CD14-positive monocyte (primary cell): Measurements from ENCODE around the gene AGBL1. TPM values are rescaled to one million over a fixed set of nuclear protein-coding genes. Genes with fewer than 3 reads are reported as not detected.

Experiments used
- DNase-seq, 3 donors: peaks; one replicate each; pipeline ENCODE4 v3.0.0-alpha.2; 2011 to 2022
- H2AFZ ChIP-seq: 2 replicates; pipeline ENCODE4 v1.6.0; 2012; ENCODE audit warnings: mild to moderate bottlenecking, low read depth, low read length, inconsistent platforms; ENCODE audit not compliant: insufficient read depth, poor library complexity, severe bottlenecking
- H3K27ac ChIP-seq, 2 donors: 1 replicate in 1 of 2; 2 replicates in 1 of 2; pipeline ENCODE4 v1.5.1; 2012 to 2013; ENCODE audit warnings: low read length in 2 of 2, control low read depth in 1 of 2, inconsistent platforms in 1 of 2, low read depth in 1 of 2, mild to moderate bottlenecking in 1 of 2
- H3K27me3 ChIP-seq, 2 donors: one replicate each; pipeline versions ENCODE4 v1.6.0 to v1.6.1; 2011 to 2013; ENCODE audit warnings: low read length in 2 of 2; ENCODE audit not compliant: control insufficient read depth in 2 of 2, insufficient read depth in 2 of 2
- H3K36me3 ChIP-seq, 2 donors: replicated peaks in 1 of 2; 1 replicate in 1 of 2; 2 replicates in 1 of 2; pipeline versions ENCODE4 v1.5.1 to v1.6.1; 2012 to 2013; ENCODE audit warnings: low read length in 2 of 2, control low read depth in 1 of 2, inconsistent platforms in 1 of 2, mild to moderate bottlenecking in 1 of 2; ENCODE audit not compliant: insufficient read depth in 2 of 2, control insufficient read depth in 1 of 2
- H3K4me1 ChIP-seq, 2 donors: 1 replicate in 1 of 2; 2 replicates in 1 of 2; pipeline versions ENCODE4 v1.5.1 to v1.6.1; 2012 to 2013; ENCODE audit warnings: low read length in 2 of 2, control low read depth in 1 of 2, inconsistent platforms in 1 of 2, mild to moderate bottlenecking in 1 of 2, moderate library complexity in 1 of 2; ENCODE audit not compliant: insufficient read depth in 2 of 2, control insufficient read depth in 1 of 2
- H3K4me2 ChIP-seq: replicated peaks from 2 replicates; pipeline ENCODE3; 2012; ENCODE audit warnings: low read length, moderate library complexity, mild to moderate bottlenecking; ENCODE audit not compliant: poor library complexity, severe bottlenecking; ENCODE audit errors: extremely low read depth
- H3K4me3 ChIP-seq, 3 experiments: fragments of 200-600 bp in 1 of 3; sonication (generic) in 1 of 3; replicated peaks in 1 of 3; 1 replicate in 2 of 3; 2 replicates in 1 of 3; pipeline ENCODE4 v1.5.1; 2011 to 2013; ENCODE audit warnings: low read length in 3 of 3, mild to moderate bottlenecking in 3 of 3, control low read depth in 2 of 3, low read depth in 2 of 3, inconsistent platforms in 1 of 3, moderate library complexity in 1 of 3
- H3K79me2 ChIP-seq: 2 replicates; pipeline ENCODE4 v1.6.0; 2012; ENCODE audit warnings: mild to moderate bottlenecking, control low read depth, inconsistent platforms, low read length, moderate library complexity; ENCODE audit not compliant: insufficient read depth
- H3K9ac ChIP-seq: 2 replicates; pipeline ENCODE4 v1.6.0; 2017; ENCODE audit warnings: low read length, mild to moderate bottlenecking; ENCODE audit not compliant: insufficient read depth, poor library complexity, severe bottlenecking
- H3K9me3 ChIP-seq, 2 donors: replicated peaks in 1 of 2; 1 replicate in 1 of 2; 2 replicates in 1 of 2; pipeline versions ENCODE4 v1.5.1 to v1.6.1; 2012 to 2013; ENCODE audit warnings: low read length in 2 of 2, control low read depth in 1 of 2; ENCODE audit not compliant: control insufficient read depth in 1 of 2, insufficient read depth in 1 of 2
- H4K20me1 ChIP-seq: 2 replicates; pipeline ENCODE4 v1.6.0; 2012; ENCODE audit warnings: mild to moderate bottlenecking, low read length, control low read depth, moderate library complexity; ENCODE audit not compliant: insufficient read depth
- H3K27ac Mint-ChIP-seq, 7 donors: one replicate each; pipeline ENCODE4 v1.8.0; 2020; ENCODE audit warnings: mild to moderate bottlenecking in 7 of 7, mixed read lengths in 7 of 7, moderate library complexity in 6 of 7, inconsistent platforms in 2 of 7
- H3K27me3 Mint-ChIP-seq, 3 donors: one replicate each; pipeline ENCODE4 v1.8.0; 2021 to 2022; ENCODE audit warnings: low read depth in 3 of 3, mild to moderate bottlenecking in 3 of 3, mixed read lengths in 3 of 3, moderate library complexity in 3 of 3, inconsistent platforms in 1 of 3
- H3K36me3 Mint-ChIP-seq, 2 donors: one replicate each; pipeline ENCODE4 v1.8.0; 2020; ENCODE audit warnings: mixed read lengths in 2 of 2, inconsistent platforms in 1 of 2, mild to moderate bottlenecking in 1 of 2
- H3K4me1 Mint-ChIP-seq: one replicate; pipeline ENCODE4 v1.8.0; 2020; ENCODE audit warnings: mild to moderate bottlenecking, mixed read lengths
- H3K4me3 Mint-ChIP-seq, 2 donors: one replicate each; pipeline ENCODE4 v1.8.0; 2020; ENCODE audit warnings: mild to moderate bottlenecking in 2 of 2, mixed read lengths in 2 of 2, moderate library complexity in 1 of 2
- H3K9me3 Mint-ChIP-seq, 7 donors: one replicate each; pipeline ENCODE4 v1.8.0; 2020 to 2022; ENCODE audit warnings: mixed read lengths in 7 of 7, mild to moderate bottlenecking in 6 of 7, moderate library complexity in 6 of 7, inconsistent platforms in 2 of 7
- WGBS: methylation state at CpG from one replicate; pipeline ENCODE4 v1.1.5; 2013; ENCODE audit warnings: missing lambda C conversion rate; ENCODE audit not compliant: insufficient coverage; 5-methylcytosine and 5-hydroxymethylcytosine counted together
- intact Hi-C, 2 donors: fragments of 100-400 bp; cut with micrococcal nuclease; formaldehyde crosslinking; loops; one replicate each; pipeline versions ENCODE4 v1.15.0 to v1.15.1; 2023
- polyA plus RNA-seq, 3 donors: library from polyadenylated mRNA; depleted of rRNA in 1 of 3; unstranded in 2 of 3; stranded (reverse) in 1 of 3; fragments of 300-500 nt in 2 of 3; fragments of >200 nt in 1 of 3; fragmentation: Illumina TruSeq in 2 of 3; gene quantifications; 1 replicate in 2 of 3; 2 replicates in 1 of 3; pipeline ENCODE4 v1.2.3, GENCODE V29; 2012 to 2021
- TF ChIP-seq, protein P1 (sequence below): fragments of 200-600 bp; IDR thresholded peaks from one replicate; pipeline ENCODE4 v1.8.0; 2022; ENCODE audit warnings: antibody characterized with exemption, mild to moderate bottlenecking

Gene AGBL1
- polyA plus RNA-seq, 3 donors, result not detected

DNA sequence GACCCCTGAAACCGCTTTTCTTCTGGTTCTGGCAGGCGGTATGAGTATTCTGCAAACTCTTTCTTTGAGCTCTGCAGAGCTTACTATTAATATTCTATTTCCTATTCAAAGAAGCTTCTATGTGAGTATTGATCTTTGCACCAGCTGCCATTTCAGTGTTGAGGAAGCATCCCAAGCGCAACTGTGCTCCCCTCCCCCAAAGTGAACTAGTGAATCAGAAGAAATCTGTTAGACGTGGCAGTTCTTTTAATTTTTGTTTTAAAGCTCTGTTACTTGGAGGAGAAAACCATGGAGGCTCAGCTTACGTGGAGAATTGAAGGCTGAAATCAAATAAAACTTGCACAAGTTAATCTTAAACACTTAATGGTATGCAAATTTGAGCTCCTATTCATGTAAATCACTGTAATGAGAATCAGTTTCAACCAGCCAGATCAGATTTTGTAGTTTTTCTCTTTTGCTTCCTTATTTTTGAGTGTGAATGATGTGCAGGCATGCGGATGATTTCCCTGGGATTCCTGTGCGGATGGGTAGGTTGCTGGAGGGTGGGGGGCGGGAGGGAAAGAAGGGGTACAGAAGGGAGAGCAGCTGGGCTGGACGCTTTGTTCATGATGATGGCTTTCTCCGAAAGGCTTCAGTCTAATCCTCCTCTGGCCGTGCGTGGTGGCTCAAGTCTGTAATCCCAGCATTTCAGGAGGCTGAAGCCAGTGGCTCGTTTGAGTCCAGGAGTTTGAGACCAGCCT, 16.1 kb upstream of the AGBL1 start:
- H3K4me2 ChIP-seq, result no peak overlapping the region
- H4K20me1 ChIP-seq, result no peaks in the 10 kb centered on the region
- H3K27me3 Mint-ChIP-seq, result peaks cover 0 to 7% (median 0%) of the 10 kb centered on the region in 3 donors
- 91% methylated on average over 8 of the region's 13 CpGs for WGBS
- no peak overlapping the region for H3K27ac ChIP-seq
- no peaks in the 10 kb centered on the region for H3K4me1 ChIP-seq
- intact Hi-C loops, result no loop called here
- H3K27me3 ChIP-seq, result no peaks in the 10 kb centered on the region
- no peaks in the 10 kb centered on the region for H3K36me3 Mint-ChIP-seq
- no peaks in the 10 kb centered on the region for H3K9me3 ChIP-seq
- no peak overlapping the region for H3K4me3 Mint-ChIP-seq
- no peak overlapping the region for H3K9ac ChIP-seq
- H3K4me1 Mint-ChIP-seq, result no peaks in the 10 kb centered on the region
- H2AFZ ChIP-seq, result no peak overlapping the region
- no peak overlapping the region for H3K4me3 ChIP-seq
- H3K9me3 Mint-ChIP-seq, result peaks cover 0 to 12% (median 1%) of the 10 kb centered on the region in 7 donors
- no peaks in the 10 kb centered on the region for H3K36me3 ChIP-seq
- H3K79me2 ChIP-seq, result no peaks in the 10 kb centered on the region
- no peak overlapping the region for H3K27ac Mint-ChIP-seq
- TF ChIP-seq, protein P1, sequence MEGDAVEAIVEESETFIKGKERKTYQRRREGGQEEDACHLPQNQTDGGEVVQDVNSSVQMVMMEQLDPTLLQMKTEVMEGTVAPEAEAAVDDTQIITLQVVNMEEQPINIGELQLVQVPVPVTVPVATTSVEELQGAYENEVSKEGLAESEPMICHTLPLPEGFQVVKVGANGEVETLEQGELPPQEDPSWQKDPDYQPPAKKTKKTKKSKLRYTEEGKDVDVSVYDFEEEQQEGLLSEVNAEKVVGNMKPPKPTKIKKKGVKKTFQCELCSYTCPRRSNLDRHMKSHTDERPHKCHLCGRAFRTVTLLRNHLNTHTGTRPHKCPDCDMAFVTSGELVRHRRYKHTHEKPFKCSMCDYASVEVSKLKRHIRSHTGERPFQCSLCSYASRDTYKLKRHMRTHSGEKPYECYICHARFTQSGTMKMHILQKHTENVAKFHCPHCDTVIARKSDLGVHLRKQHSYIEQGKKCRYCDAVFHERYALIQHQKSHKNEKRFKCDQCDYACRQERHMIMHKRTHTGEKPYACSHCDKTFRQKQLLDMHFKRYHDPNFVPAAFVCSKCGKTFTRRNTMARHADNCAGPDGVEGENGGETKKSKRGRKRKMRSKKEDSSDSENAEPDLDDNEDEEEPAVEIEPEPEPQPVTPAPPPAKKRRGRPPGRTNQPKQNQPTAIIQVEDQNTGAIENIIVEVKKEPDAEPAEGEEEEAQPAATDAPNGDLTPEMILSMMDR, result no peak
- no peak for DNase-seq

DNA sequence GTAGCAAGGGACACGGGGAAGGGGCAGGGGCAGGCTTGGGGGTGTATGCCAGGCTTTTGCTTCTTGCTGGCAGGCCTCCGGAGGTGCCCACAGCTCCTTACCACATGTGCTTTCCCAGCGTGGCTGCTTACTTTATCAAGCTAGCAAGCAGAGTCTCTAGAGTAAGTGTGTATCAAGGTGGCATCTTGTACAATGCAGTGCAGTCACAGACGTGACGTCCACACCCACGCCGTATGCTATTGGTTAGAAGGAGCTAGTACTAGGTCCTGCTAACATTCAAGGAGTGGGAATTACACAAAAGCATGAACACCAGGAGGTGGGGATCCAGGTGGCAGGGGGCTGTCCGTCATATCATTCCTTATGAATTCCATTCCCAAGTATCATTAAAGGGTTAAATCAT, 15.3 kb upstream of the AGBL1 start:
- Histone ChIP-seq H3K4me3 (no peak overlapping the region), H3K27ac (no peak overlapping the region), H3K9me3 (no peaks in the 10 kb centered on the region), H3K27me3 (no peaks in the 10 kb centered on the region), H2AFZ (no peak overlapping the region), H3K4me2 (no peak overlapping the region), H3K79me2 (no peaks in the 10 kb centered on the region), H4K20me1 (no peaks in the 10 kb centered on the region), H3K36me3 (no peaks in the 10 kb centered on the region), H3K9ac (no peak overlapping the region), H3K4me1 (no peaks in the 10 kb centered on the region)
- Mint-ChIP-seq H3K27ac (no peak overlapping the region), H3K4me3 (no peak overlapping the region), H3K9me3 (peaks cover 0 to 10% (median 1%) of the 10 kb centered on the region in 7 donors), H3K27me3 (peaks cover 0 to 7% (median 0%) of the 10 kb centered on the region in 3 donors), H3K36me3 (no peaks in the 10 kb centered on the region), H3K4me1 (no peaks in the 10 kb centered on the region)
- intact Hi-C loops, result no loop called here
- DNase-seq, result no peak
- TF ChIP-seq, protein P1, result no peak
- 100% methylated on average over 2 of the region's 8 CpGs for WGBS
